WTC11 (cell line): Measurements from ENCODE around the gene STUM. TPM values are rescaled to one million over a fixed set of nuclear protein-coding genes. Genes with fewer than 3 reads are reported as not detected.

ENCODE experiments used
- ATAC-seq: fragments of 200-7000 bp; cut with Tn5 transposase; 2 replicates; pipeline ENCODE4 v1.10.0; 2021; ENCODE audit warnings: mild to moderate bottlenecking, moderate library complexity
- CTCF ChIA-PET: fragments of 300-600 bp; sonication (Branson Sonifier 250); formaldehyde crosslinking; loops from one replicate; lab custom pipeline; 2021; ENCODE audit warnings: antibody characterized with exemption; lab: Charles Lee
- POLR2A ChIA-PET: fragments of 350-600 bp; sonication (Branson Sonifier 250); formaldehyde crosslinking; loops from one replicate; lab custom pipeline; 2021; ENCODE audit warnings: antibody characterized with exemption; lab: Charles Lee
- DNase-seq: peaks from one replicate; pipeline ENCODE4 v3.0.0; 2021; ENCODE audit warnings: low spot score
- H3K27ac Mint-ChIP-seq: 2 replicates; pipeline ENCODE4 v1.8.0; 2021; ENCODE audit warnings: mixed read lengths
- H3K27me3 Mint-ChIP-seq: 2 replicates; pipeline ENCODE4 v1.8.0; 2021; ENCODE audit warnings: low read depth, mild to moderate bottlenecking, moderate library complexity, mixed read lengths
- H3K36me3 Mint-ChIP-seq: 2 replicates; pipeline ENCODE4 v1.8.0; 2021; ENCODE audit warnings: mixed read lengths
- H3K4me1 Mint-ChIP-seq: 2 replicates; pipeline ENCODE4 v1.8.0; 2022; ENCODE audit warnings: mixed read lengths
- H3K4me3 Mint-ChIP-seq: 2 replicates; pipeline ENCODE4 v1.8.0; 2021; ENCODE audit warnings: mild to moderate bottlenecking, moderate library complexity, mixed read lengths
- H3K9me3 Mint-ChIP-seq: 2 replicates; pipeline ENCODE4 v1.8.0; 2021; ENCODE audit warnings: mixed read lengths
- CBFB ChIP-seq: sonication (generic); formaldehyde crosslinking; IDR thresholded peaks from 2 replicates; pipeline ENCODE4 v1.8.1; 2022; ENCODE audit warnings: mild to moderate bottlenecking, low read depth, missing genetic modification reagents
- ETV6 ChIP-seq: sonication (generic); formaldehyde crosslinking; IDR thresholded peaks from 2 replicates; pipeline ENCODE4 v1.8.1; 2022; ENCODE audit warnings: mild to moderate bottlenecking, missing genetic modification reagents
- FOXP4 ChIP-seq: sonication (generic); formaldehyde crosslinking; IDR thresholded peaks from 2 replicates; pipeline ENCODE4 v1.8.0; 2022; ENCODE audit warnings: mild to moderate bottlenecking, missing genetic modification reagents
- HMGXB4 ChIP-seq: sonication (generic); formaldehyde crosslinking; IDR thresholded peaks from 2 replicates; pipeline ENCODE4 v1.8.1; 2023; ENCODE audit warnings: mild to moderate bottlenecking, moderate library complexity, missing genetic modification reagents
- JAZF1 ChIP-seq: fragments of 250-450 bp; sonication (Bioruptor Pico); IDR thresholded peaks from 2 replicates; pipeline ENCODE4 v1.9.0; 2021; ENCODE audit warnings: moderate library complexity, mild to moderate bottlenecking, inconsistent platforms
- JUN ChIP-seq: sonication (generic); formaldehyde crosslinking; IDR thresholded peaks from 2 replicates; pipeline ENCODE4 v1.8.0; 2023; ENCODE audit warnings: mild to moderate bottlenecking, missing genetic modification reagents
- MYBL2 ChIP-seq: sonication (generic); formaldehyde crosslinking; IDR thresholded peaks from 2 replicates; pipeline ENCODE4 v1.8.1; 2023; ENCODE audit warnings: mild to moderate bottlenecking, moderate library complexity, missing genetic modification reagents
- NFATC4 ChIP-seq: fragments of 250-450 bp; sonication (Bioruptor Pico); IDR thresholded peaks from 2 replicates; pipeline ENCODE4 v1.9.0; 2021; ENCODE audit warnings: mild to moderate bottlenecking
- NFYB ChIP-seq: sonication (generic); formaldehyde crosslinking; conservative IDR thresholded peaks from 2 replicates; pipeline ENCODE4 v1.8.0; 2022; ENCODE audit warnings: low read depth, missing genetic modification reagents
- NR1H2 ChIP-seq: sonication (generic); formaldehyde crosslinking; IDR thresholded peaks from 2 replicates; pipeline ENCODE4 v1.9.0; 2021; ENCODE audit warnings: mild to moderate bottlenecking, moderate library complexity, missing genetic modification reagents
- PRDM15 ChIP-seq: sonication (generic); formaldehyde crosslinking; IDR thresholded peaks from 2 replicates; pipeline ENCODE4 v1.8.0; 2022; ENCODE audit warnings: missing genetic modification reagents
- TEAD1 ChIP-seq: sonication (generic); formaldehyde crosslinking; IDR thresholded peaks from 2 replicates; pipeline ENCODE4 v1.8.0; 2022; ENCODE audit warnings: mild to moderate bottlenecking, missing genetic modification reagents
- USF2 ChIP-seq: sonication (generic); formaldehyde crosslinking; IDR thresholded peaks from 2 replicates; pipeline ENCODE4 v1.8.1; 2023; ENCODE audit warnings: mild to moderate bottlenecking, missing genetic modification reagents, moderate library complexity
- ZNF219 ChIP-seq: sonication (generic); formaldehyde crosslinking; IDR thresholded peaks from 2 replicates; pipeline ENCODE4 v1.8.0; 2023; ENCODE audit warnings: missing genetic modification reagents, mild to moderate bottlenecking, borderline replicate concordance
- ZNF281 ChIP-seq: sonication (generic); formaldehyde crosslinking; IDR thresholded peaks from 2 replicates; pipeline ENCODE4 v1.8.0; 2023; ENCODE audit warnings: mild to moderate bottlenecking, missing genetic modification reagents
- ZNF317 ChIP-seq: sonication (generic); formaldehyde crosslinking; IDR thresholded peaks from 2 replicates; pipeline ENCODE4 v1.8.1; 2023; ENCODE audit warnings: low read depth, mild to moderate bottlenecking, moderate library complexity, missing genetic modification reagents, borderline replicate concordance
- ZNF396 ChIP-seq: fragments of 250-450 bp; sonication (Bioruptor Pico); IDR thresholded peaks from 2 replicates; pipeline ENCODE4 v1.8.0; 2021; ENCODE audit warnings: mild to moderate bottlenecking, moderate library complexity, borderline replicate concordance
- total RNA-seq: library from RNA; stranded (reverse); gene quantifications from 3 replicates; pipeline ENCODE4 v1.2.3, GENCODE V29; 2021

Gene STUM
- total RNA-seq, 1 experiment from 2014 or later: 2.5 TPM

- TF ChIP-seq USF2 (no peak), ETV6 (no peak), ZNF396 (CRISPR knock-in tag) (no peak), CBFB (CRISPR knock-in tag) (no peak), HMGXB4 (CRISPR knock-in tag) (no peak)
These were observed 51.2 kb downstream of the STUM start (continued) for GRCh38 chr1:226599636-226600238.

- no peak for TF ChIP-seq TEAD1 (CRISPR knock-in tag)
- no peak for TF ChIP-seq PRDM15 (CRISPR knock-in tag)
- TF ChIP-seq FOXP4 (CRISPR knock-in tag): no peak
- no peak for TF ChIP-seq NR1H2 (CRISPR knock-in tag)
- TF ChIP-seq ZNF219 (CRISPR knock-in tag): no peak
- TF ChIP-seq MYBL2 (CRISPR knock-in tag): no peak
- no peak for TF ChIP-seq NFATC4 (CRISPR knock-in tag)
- no peak for TF ChIP-seq JUN
- TF ChIP-seq JAZF1 (CRISPR knock-in tag): no peak
- no peak for TF ChIP-seq ZNF317
- no peak for TF ChIP-seq NFYB
- no peak for TF ChIP-seq ZNF281 (CRISPR knock-in tag)
- Mint-ChIP-seq H3K4me3 (no peak overlapping the region), H3K27me3 (peaks cover 6% of the 10 kb centered on the region), H3K27ac (no peak overlapping the region), H3K9me3 (peaks cover 18% of the 10 kb centered on the region), H3K4me1 (peaks cover 16% of the 10 kb centered on the region), H3K36me3 (peaks cover 7% of the 10 kb centered on the region)
- DNase-seq (no peak), ATAC-seq (no peak)
- CTCF ChIA-PET: interaction anchor here (0.8 to 1.6 kb wide), 4 partner anchors 8 to 53 kb away, joined by 3 to 5 read pairs (median 4); no protein-coding TSS in a partner anchor
- POLR2A ChIA-PET: no interaction called here
These were observed 51.7 kb downstream of the STUM start for GRCh38 chr1:226600254-226600653.
